Measurements from ENCODE around the gene LCE2A. TPM values are rescaled to one million over a fixed set of nuclear protein-coding genes. Genes with fewer than 3 reads are reported as not detected.
"Not testable (repeated sequence)": the region's sequence is repeated elsewhere in the genome, so short reads cannot be mapped to it uniquely, and the experiment has no call there.

Gene LCE2A
- total RNA-seq, 1 donor from 2014 or later = not detected

DNA sequence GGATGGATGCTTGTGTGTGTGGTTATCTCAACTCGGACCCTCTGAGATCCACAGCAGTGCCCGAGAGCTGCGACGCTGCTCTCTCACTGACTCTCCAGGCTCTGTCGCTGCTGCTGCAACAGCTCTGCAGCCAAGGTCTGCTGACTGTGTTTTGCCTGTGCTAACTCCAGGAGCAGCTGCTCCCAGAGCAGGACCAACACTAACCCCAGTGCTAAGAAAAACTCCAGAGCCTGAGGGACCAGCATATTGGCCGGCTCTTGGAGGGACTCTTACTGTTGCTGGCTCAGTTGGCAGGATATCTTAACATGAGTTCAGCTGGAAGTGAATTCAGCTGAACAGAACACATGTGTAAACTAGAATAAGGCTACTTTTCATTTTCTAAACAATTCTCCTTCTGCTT, 18.7 kb upstream of the LCE2A start:
- H3K27ac Mint-ChIP-seq (ENCODE audit: unreplicated experiment) = no peak overlapping the region
- H3K36me3 ChIP-seq (ENCODE audit: insufficient read depth, low read length) = no peaks in the 10 kb centered on the region
- FAIRE-seq = no peak
- H3K9ac ChIP-seq (ENCODE audit: low read length) = no peak overlapping the region
- H3K79me2 ChIP-seq (ENCODE audit: insufficient read depth, low read length) = no peaks in the 10 kb centered on the region
- H2AFZ ChIP-seq (ENCODE audit: low read depth, low read length) = no peak overlapping the region
- peaks cover 18% of the 10 kb centered on the region for H3K27me3 Mint-ChIP-seq (ENCODE audit: low read depth, unreplicated experiment)
- DNase-seq (ENCODE audit: low read depth) = no peak
- no peaks in the 10 kb centered on the region for H3K9me3 ChIP-seq (ENCODE audit: insufficient read depth, low read depth, low read length)
- no peaks in the 10 kb centered on the region for H3K4me1 Mint-ChIP-seq (ENCODE audit: low read depth, unreplicated experiment)
- H3K4me3 ChIP-seq (ENCODE audit: insufficient read depth, low read depth, low read length) = no peak overlapping the region
- H3K4me3 Mint-ChIP-seq (ENCODE audit: unreplicated experiment) = no peak overlapping the region
- H4K20me1 ChIP-seq (ENCODE audit: insufficient read depth, low read length) = no peaks in the 10 kb centered on the region
- TF ChIP-seq, protein P1, sequence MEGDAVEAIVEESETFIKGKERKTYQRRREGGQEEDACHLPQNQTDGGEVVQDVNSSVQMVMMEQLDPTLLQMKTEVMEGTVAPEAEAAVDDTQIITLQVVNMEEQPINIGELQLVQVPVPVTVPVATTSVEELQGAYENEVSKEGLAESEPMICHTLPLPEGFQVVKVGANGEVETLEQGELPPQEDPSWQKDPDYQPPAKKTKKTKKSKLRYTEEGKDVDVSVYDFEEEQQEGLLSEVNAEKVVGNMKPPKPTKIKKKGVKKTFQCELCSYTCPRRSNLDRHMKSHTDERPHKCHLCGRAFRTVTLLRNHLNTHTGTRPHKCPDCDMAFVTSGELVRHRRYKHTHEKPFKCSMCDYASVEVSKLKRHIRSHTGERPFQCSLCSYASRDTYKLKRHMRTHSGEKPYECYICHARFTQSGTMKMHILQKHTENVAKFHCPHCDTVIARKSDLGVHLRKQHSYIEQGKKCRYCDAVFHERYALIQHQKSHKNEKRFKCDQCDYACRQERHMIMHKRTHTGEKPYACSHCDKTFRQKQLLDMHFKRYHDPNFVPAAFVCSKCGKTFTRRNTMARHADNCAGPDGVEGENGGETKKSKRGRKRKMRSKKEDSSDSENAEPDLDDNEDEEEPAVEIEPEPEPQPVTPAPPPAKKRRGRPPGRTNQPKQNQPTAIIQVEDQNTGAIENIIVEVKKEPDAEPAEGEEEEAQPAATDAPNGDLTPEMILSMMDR (IDR thresholded peaks at IDR 0.05; ENCODE audit: insufficient read depth, low read depth, low read length) = no peak
- TF ChIP-seq EZH2 (IDR thresholded peaks at IDR 0.05; ENCODE audit: insufficient read depth, low read length) = no peak
- no peak overlapping the region for H3K4me2 ChIP-seq (ENCODE audit: low read length)
- H3K9me3 Mint-ChIP-seq (ENCODE audit: unreplicated experiment) = no peaks in the 10 kb centered on the region
- H3K36me3 Mint-ChIP-seq (ENCODE audit: low read depth, unreplicated experiment) = no peaks in the 10 kb centered on the region
- no peaks in the 10 kb centered on the region for H3K4me1 ChIP-seq (ENCODE audit: insufficient read depth, low read length)
- no peak overlapping the region for H3K27ac ChIP-seq (ENCODE audit: low read depth, low read length)
- H3K27me3 ChIP-seq (ENCODE audit: insufficient read depth, low read length) = no peaks in the 10 kb centered on the region

DNA sequence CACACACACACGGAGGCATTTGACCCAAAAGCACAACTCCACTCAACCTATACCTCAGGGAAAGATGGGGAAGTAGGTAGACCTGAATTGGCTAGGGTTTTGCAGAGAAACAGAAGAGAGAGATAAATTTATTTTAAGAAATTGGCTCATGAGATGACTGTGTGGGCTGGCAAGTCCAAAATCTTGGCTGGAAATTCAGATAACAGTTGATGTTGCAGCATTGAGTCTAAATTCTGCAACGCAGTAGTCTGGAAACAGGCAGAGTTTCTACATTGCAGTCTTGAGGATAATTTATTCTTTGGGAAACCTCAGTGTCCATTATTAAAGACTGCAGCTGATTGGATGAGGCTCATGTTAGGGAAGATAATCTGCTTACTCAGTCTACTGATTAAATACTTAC, 16.5 kb upstream of the LCE2A start:
- Mint-ChIP-seq H3K27ac (ENCODE audit: unreplicated experiment) (no peak overlapping the region), H3K4me1 (ENCODE audit: low read depth, unreplicated experiment) (no peaks in the 10 kb centered on the region), H3K27me3 (ENCODE audit: low read depth, unreplicated experiment) (peaks cover 22% of the 10 kb centered on the region), H3K9me3 (ENCODE audit: unreplicated experiment) (no peaks in the 10 kb centered on the region), H3K36me3 (ENCODE audit: low read depth, unreplicated experiment) (no peaks in the 10 kb centered on the region), H3K4me3 (ENCODE audit: unreplicated experiment) (no peak overlapping the region)
- Histone ChIP-seq H3K27ac (ENCODE audit: low read depth, low read length) (no peak overlapping the region), H3K36me3 (ENCODE audit: insufficient read depth, low read length) (no peaks in the 10 kb centered on the region), H3K79me2 (ENCODE audit: insufficient read depth, low read length) (no peaks in the 10 kb centered on the region), H3K9ac (ENCODE audit: low read length) (no peak overlapping the region), H3K4me1 (ENCODE audit: insufficient read depth, low read length) (no peaks in the 10 kb centered on the region), H3K27me3 (ENCODE audit: insufficient read depth, low read length) (no peaks in the 10 kb centered on the region), H3K4me2 (ENCODE audit: low read length) (no peak overlapping the region), H3K4me3 (ENCODE audit: insufficient read depth, low read depth, low read length) (no peak overlapping the region), H3K9me3 (ENCODE audit: insufficient read depth, low read depth, low read length) (no peaks in the 10 kb centered on the region), H4K20me1 (ENCODE audit: insufficient read depth, low read length) (no peaks in the 10 kb centered on the region), H2AFZ (ENCODE audit: low read depth, low read length) (no peak overlapping the region)
- no peak for FAIRE-seq
- no peak for DNase-seq (ENCODE audit: low read depth)
- no peak for TF ChIP-seq EZH2 (IDR thresholded peaks at IDR 0.05; ENCODE audit: insufficient read depth, low read length)
- TF ChIP-seq, protein P1 (IDR thresholded peaks at IDR 0.05; ENCODE audit: insufficient read depth, low read depth, low read length) = no peak

DNA sequence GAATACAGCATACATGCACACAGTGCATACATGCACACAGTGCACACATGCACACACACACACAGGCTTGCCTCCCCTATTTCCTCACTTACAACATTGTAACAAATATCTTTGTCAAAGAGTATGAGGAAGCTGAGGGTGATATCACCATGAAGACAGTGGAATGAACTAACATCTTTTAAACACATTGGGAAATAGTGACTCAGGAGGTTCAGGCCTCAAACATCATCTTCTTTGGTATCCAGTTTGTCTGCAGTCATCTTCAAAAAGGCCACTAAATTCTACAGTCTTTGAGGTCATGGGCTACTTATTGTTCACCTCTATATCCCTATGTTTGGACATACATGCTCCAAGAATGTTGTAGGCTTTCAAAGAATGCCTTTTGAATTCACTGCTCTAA, 14.3 kb upstream of the LCE2A start:
- H3K4me1 Mint-ChIP-seq (ENCODE audit: low read depth, unreplicated experiment) = no peaks in the 10 kb centered on the region
- H3K4me3 Mint-ChIP-seq (ENCODE audit: unreplicated experiment) = no peak overlapping the region
- no peaks in the 10 kb centered on the region for H3K79me2 ChIP-seq (ENCODE audit: insufficient read depth, low read length)
- H3K4me1 ChIP-seq (ENCODE audit: insufficient read depth, low read length) = no peaks in the 10 kb centered on the region
- no peak overlapping the region for H3K4me2 ChIP-seq (ENCODE audit: low read length)
- H3K27ac ChIP-seq (ENCODE audit: low read depth, low read length) = no peak overlapping the region
- H3K27me3 ChIP-seq (ENCODE audit: insufficient read depth, low read length) = no peaks in the 10 kb centered on the region
- TF ChIP-seq, protein P1 (IDR thresholded peaks at IDR 0.05; ENCODE audit: insufficient read depth, low read depth, low read length) = no peak
- TF ChIP-seq EZH2 (IDR thresholded peaks at IDR 0.05; ENCODE audit: insufficient read depth, low read length) = no peak
- no peaks in the 10 kb centered on the region for H3K36me3 ChIP-seq (ENCODE audit: insufficient read depth, low read length)
- H4K20me1 ChIP-seq (ENCODE audit: insufficient read depth, low read length) = no peaks in the 10 kb centered on the region
- H3K9me3 ChIP-seq (ENCODE audit: insufficient read depth, low read depth, low read length) = no peaks in the 10 kb centered on the region
- FAIRE-seq (no peak), DNase-seq (ENCODE audit: low read depth) (no peak)
- no peak overlapping the region for H3K9ac ChIP-seq (ENCODE audit: low read length)
- H2AFZ ChIP-seq (ENCODE audit: low read depth, low read length) = no peak overlapping the region
- no peaks in the 10 kb centered on the region for H3K9me3 Mint-ChIP-seq (ENCODE audit: unreplicated experiment)
- no peak overlapping the region for H3K27ac Mint-ChIP-seq (ENCODE audit: unreplicated experiment)
- no peak overlapping the region for H3K4me3 ChIP-seq (ENCODE audit: insufficient read depth, low read depth, low read length)
- H3K27me3 Mint-ChIP-seq (ENCODE audit: low read depth, unreplicated experiment) = peaks cover 25% of the 10 kb centered on the region
- no peaks in the 10 kb centered on the region for H3K36me3 Mint-ChIP-seq (ENCODE audit: low read depth, unreplicated experiment)

DNA sequence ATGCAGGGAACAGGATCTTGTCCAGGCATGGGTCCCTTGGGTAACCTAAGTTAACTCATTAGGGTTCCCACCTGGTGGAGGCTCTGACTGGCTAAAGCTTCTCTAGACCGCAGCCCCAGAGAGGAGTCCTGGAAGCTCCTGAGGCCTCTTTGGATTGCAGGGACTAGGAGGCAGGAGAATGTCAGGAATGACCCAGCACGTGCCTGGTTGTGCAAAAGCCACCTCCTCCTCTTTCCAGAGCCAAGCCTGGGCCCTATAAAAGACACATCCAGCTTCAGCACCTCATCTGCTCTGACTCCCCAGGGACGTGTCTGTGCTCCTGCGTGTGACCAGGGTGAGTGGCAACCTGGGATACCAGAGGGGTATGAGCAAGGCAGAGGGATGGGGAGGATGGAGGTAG, 12.3 kb upstream of the LCE2A start, which contains the start of gene LCE2B:
TSS of gene LCE2B (plus strand) at position 301 of the 400 bp plus-strand sequence. CDS start 721 bp downstream, outside the sequence.
- not testable (repeated sequence) for H4K20me1 ChIP-seq (ENCODE audit: insufficient read depth, low read length); H3K9me3 Mint-ChIP-seq (ENCODE audit: unreplicated experiment); H3K4me3 ChIP-seq (ENCODE audit: insufficient read depth, low read depth, low read length); H3K27ac Mint-ChIP-seq (ENCODE audit: unreplicated experiment); H3K4me2 ChIP-seq (ENCODE audit: low read length); DNase-seq (ENCODE audit: low read depth); H3K36me3 Mint-ChIP-seq (ENCODE audit: low read depth, unreplicated experiment); H2AFZ ChIP-seq (ENCODE audit: low read depth, low read length); H3K27me3 ChIP-seq (ENCODE audit: insufficient read depth, low read length); H3K36me3 ChIP-seq (ENCODE audit: insufficient read depth, low read length); H3K79me2 ChIP-seq (ENCODE audit: insufficient read depth, low read length); FAIRE-seq; H3K4me1 ChIP-seq (ENCODE audit: insufficient read depth, low read length); H3K27ac ChIP-seq (ENCODE audit: low read depth, low read length); H3K4me3 Mint-ChIP-seq (ENCODE audit: unreplicated experiment); H3K9ac ChIP-seq (ENCODE audit: low read length); H3K4me1 Mint-ChIP-seq (ENCODE audit: low read depth, unreplicated experiment); H3K9me3 ChIP-seq (ENCODE audit: insufficient read depth, low read depth, low read length)
- H3K27me3 Mint-ChIP-seq (ENCODE audit: low read depth, unreplicated experiment) = peaks cover 21% of the 10 kb centered on the region
